GM20000 (cell line): ENCODE measurements around the gene REC114.

Source experiments
- DNase-seq: peaks from one replicate; pipeline ENCODE4 v3.0.0; 2012; ENCODE audit warnings: low spot score
- CTCF ChIP-seq: IDR thresholded peaks from 2 replicates; pipeline ENCODE4 v1.5.1; 2012; ENCODE audit warnings: mild to moderate bottlenecking, control low read depth; ENCODE audit errors: extremely low read depth, missing control alignments

The REC114 gene

GRCh38 chr15:73578026-73578425 is 135.1 kb downstream of the REC114 start:
- DNase-seq = no peak

DNA sequence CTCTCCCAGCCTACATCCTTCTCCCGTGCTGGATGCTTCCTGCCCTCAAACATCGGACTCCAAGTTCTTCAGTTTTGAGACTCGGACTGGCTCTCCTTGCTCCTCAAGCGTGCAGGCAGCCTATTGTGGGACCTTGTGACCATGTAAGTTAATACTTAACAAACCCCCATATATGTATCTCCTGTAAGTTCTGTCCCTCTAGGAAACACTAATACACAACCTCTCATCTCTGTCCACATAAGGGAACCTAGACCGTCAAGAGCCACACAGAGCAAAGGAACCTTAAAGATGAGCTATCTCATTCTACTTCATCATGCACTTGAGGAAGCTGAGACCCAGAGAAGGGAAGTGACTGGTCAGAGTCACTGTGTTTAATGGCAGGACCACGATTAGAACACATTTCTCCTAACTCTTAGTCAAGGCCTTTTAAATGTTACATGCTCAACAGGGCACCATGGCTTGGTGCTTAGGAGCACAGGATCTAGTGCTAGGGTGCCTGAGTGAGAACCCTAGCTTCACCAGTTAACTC is 140.0 kb downstream of the REC114 start:
- TF ChIP-seq CTCF = no peak

More at GRCh38 chr15:73578026-73578425, 135.1 kb downstream of the REC114 start:
- no peak for TF ChIP-seq CTCF

GRCh38 chr15:73583544-73583943 is 140.6 kb downstream of the REC114 start:
- no peak for TF ChIP-seq CTCF
- DNase-seq = no peak

More for the DNA sequence above, 140.0 kb downstream of the REC114 start:
- DNase-seq = no peak

DNA sequence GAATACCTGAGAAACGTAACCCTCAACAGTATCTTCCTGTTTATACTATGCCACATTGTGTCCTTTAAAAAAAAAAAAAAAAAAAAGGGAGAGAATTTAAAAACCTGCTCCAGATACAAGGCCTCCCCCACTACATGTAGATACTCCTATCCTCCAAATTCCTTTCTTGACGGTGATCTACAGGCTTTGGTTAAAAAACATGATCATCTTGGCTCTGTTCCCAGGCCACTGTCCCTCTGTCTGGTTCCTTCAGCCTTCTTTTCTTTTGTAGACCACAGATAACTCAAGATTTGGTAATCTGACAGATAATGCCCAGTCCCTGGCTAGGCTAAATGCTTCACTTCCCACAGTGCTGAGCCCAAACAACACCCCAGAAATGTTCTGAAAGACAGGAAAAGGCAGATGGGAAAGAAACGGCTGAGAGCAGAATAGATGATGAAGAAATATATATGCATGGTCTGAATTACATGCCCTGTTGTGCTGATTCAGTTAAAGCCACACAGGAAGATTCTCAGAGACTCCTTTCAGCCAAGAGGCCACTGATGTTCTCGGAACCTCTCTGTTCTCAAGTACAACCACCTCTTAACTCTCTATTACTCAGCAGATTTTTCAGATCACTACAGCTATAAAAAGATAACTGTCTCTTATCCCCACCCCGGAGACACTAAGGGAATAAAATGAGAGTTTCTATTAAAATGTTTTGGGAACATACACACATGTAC is 141.9 kb downstream of the REC114 start:
- no peak for DNase-seq
- no peak for TF ChIP-seq CTCF

DNA sequence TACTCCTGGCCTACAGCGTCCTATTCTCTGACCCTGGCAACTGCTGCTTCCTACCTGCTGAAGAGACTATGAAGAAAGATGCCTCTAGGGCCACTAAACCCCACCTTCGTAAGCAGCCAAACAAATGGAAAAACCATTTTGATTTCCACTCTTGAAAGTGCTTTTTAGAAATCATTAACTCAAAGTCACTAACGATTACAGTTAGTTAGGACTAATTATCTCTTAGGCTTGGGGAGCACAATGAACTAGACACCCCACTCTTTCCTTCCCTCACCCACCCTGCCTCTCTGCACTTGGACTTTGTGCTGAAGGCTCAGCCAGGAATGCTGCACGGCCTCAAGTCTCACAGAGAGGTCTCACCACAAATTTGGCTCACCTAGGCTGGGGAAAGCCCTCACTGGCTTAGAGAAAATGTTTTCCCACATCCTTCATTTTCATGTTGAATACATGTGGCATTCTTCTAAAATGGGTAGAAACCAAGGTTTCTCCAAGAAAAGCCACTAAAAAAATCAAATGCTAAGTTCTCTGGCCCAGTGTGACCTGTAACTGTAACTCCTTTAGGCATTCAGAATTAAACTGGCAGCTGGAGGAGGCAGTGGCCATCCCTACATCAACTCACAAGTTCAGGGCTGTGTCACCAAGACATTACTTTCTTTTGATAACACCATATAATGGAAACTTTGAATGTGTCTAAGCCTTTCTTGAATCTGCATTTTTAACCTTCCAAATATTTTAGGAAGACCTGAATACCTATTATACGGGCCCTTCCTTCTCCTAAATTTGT is 143.1 kb downstream of the REC114 start:
- no peak for DNase-seq
- TF ChIP-seq CTCF = no peak

DNA sequence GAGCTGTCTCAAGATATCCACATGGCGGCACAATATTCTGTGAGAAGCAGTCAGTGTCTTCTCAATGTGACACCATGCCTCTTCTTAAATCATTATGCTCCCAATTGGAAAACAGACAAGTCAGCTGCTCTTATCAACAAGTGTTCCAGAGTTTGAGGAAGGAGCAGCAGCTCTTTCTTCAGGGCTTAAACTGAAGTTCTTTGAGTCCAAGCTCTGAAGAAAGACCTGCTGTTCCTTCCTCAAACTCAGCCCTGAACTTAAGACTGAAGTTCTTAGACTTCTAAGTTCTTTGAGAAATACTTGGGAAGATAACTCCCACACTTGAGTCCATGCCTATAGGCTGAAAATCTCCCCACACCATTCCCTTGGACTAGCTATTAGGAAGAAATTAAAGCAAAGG is 146.8 kb downstream of the REC114 start:
- no peak for DNase-seq
- no peak for TF ChIP-seq CTCF

DNA sequence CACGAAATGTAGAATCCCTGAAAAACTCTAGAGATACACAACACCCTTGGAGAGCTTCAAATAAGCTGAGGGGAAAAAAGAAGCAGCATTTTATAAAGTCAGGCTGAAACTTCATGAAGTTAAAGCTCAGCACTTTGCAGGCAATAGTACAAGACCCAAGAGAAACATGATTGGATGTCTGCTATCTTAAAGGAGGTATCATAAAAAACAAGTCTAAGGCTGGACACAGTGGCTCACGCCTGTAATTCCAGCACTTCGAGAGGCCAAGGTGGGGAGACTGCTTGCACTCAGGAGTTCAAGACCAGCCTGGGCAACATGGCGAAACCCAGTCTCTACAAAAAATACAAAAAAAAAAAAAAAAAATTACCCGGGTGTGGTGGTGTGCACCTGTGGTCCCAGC is 147.3 kb downstream of the REC114 start:
- no peak for DNase-seq
- no peak for TF ChIP-seq CTCF
